Measurements from ENCODE around the gene RGS5.
A peak's percentile ranks its signal among the peaks of the same experiment; 100 is the strongest.

- no peak for TF ChIP-seq POLR2A (IDR thresholded peaks at IDR 0.05)
- TF ChIP-seq CTCF (IDR thresholded peaks at IDR 0.05): no peak
- peak in 3 of 4 donors; percentile 21 to 53 (median 46) for TF ChIP-seq POLR2AphosphoS5 (IDR thresholded peaks at IDR 0.05)
Observed at GRCh38 chr1:163178628-163179027, 24.1 kb downstream of the RGS5 start.

Measured in sigmoid colon (tissue), 4 donors.